Measurements from ENCODE around the gene DLL3. TPM values are rescaled to one million over a fixed set of nuclear protein-coding genes. Genes with fewer than 3 reads are reported as not detected.

DLL3 gene
- total and polyA plus RNA-seq, 2 experiments from 2014 or later: 9.8 to 15.6 TPM

GRCh38 chr19:39544911-39545310 is 46.2 kb downstream of the DLL3 start:
- H3K9me2 ChIP-seq (ENCODE audit: insufficient read depth): no peaks in the 10 kb centered on the region
- no peaks in the 10 kb centered on the region for H4K20me1 ChIP-seq (replicated peaks; ENCODE audit: insufficient read depth)
- no peaks in the 10 kb centered on the region; the same call in 2 of the 3 replicates for H3K36me3 Mint-ChIP-seq (ENCODE audit: low read depth)
- H2AFZ ChIP-seq: peak overlapping the region; percentile 28; the same call in 1 of the 2 replicates
- no peak overlapping the region for H3K27ac Mint-ChIP-seq
- H3K9me3 Mint-ChIP-seq: no peaks in the 10 kb centered on the region
- no peaks in the 10 kb centered on the region for H3K27me3 ChIP-seq (ENCODE audit: insufficient read depth)
- H3K4me3 ChIP-seq: no peak overlapping the region
- H3K4me2 ChIP-seq: no peak overlapping the region
- no peak for DNase-seq (ENCODE audit: low spot score)
- peaks cover 15% of the 10 kb centered on the region for H3K4me1 Mint-ChIP-seq
- no peaks in the 10 kb centered on the region for H3K79me2 ChIP-seq (replicated peaks; ENCODE audit: insufficient read depth)
- H3F3A ChIP-seq (replicated peaks; ENCODE audit: low read depth): no peaks in the 10 kb centered on the region
- H3K27ac ChIP-seq (ENCODE audit: low read depth): no peak overlapping the region
- TF ChIP-seq EZH2phosphoT487 (IDR thresholded peaks at IDR 0.05; ENCODE audit: unreplicated experiment): no peak
- peaks cover 13% of the 10 kb centered on the region for H3K27me3 Mint-ChIP-seq (ENCODE audit: insufficient read depth, low read depth, poor library complexity)
- H3K4me3 Mint-ChIP-seq: no peak overlapping the region
- ATAC-seq: no peak
- H3K4me1 ChIP-seq (ENCODE audit: insufficient read depth): peaks cover 4% of the 10 kb centered on the region
- no peaks in the 10 kb centered on the region for H3K36me3 ChIP-seq (ENCODE audit: insufficient read depth)

- H3K36me3 Mint-ChIP-seq (ENCODE audit: low read depth): no peaks in the 10 kb centered on the region
- TF ChIP-seq STAT1 (IDR thresholded peaks at IDR 0.05; ENCODE audit: unreplicated experiment) (no peak), POLR2AphosphoS5 (IDR thresholded peaks at IDR 0.05; ENCODE audit: low read depth) (no peak), ETS1 (IDR thresholded peaks at IDR 0.05) (no peak), NANOG (IDR thresholded peaks at IDR 0.05; ENCODE audit: borderline replicate concordance) (no peak), JUNB (IDR thresholded peaks at IDR 0.05; ENCODE audit: unreplicated experiment) (no peak), ZNF462 (CRISPR knock-in tag; IDR thresholded peaks at IDR 0.05) (no peak), CTCF (conservative IDR thresholded peaks at IDR 0.05; ENCODE audit: low read depth in 2 of 2) (no peak), EZH2 (IDR thresholded peaks at IDR 0.05; ENCODE audit: low read depth, unreplicated experiment) (no peak), CREB1 (CRISPR knock-in tag; IDR thresholded peaks at IDR 0.05; ENCODE audit: low read depth) (no peak), ZNF114 (CRISPR knock-in tag; IDR thresholded peaks at IDR 0.05) (no peak), ZNF331 (CRISPR knock-in tag; IDR thresholded peaks at IDR 0.05; ENCODE audit: low read depth) (no peak)
Observed at GRCh38 chr19:39546599-39546998, 47.9 kb downstream of the DLL3 start.

More at GRCh38 chr19:39546599-39546998, 47.9 kb downstream of the DLL3 start:
- Histone ChIP-seq H4K20me1 (replicated peaks; ENCODE audit: insufficient read depth) (no peaks in the 10 kb centered on the region), H3K9me2 (ENCODE audit: insufficient read depth) (no peaks in the 10 kb centered on the region), H3K27me3 (ENCODE audit: insufficient read depth) (no peaks in the 10 kb centered on the region), H3F3A (replicated peaks; ENCODE audit: low read depth) (no peaks in the 10 kb centered on the region), H3K79me2 (replicated peaks; ENCODE audit: insufficient read depth) (no peaks in the 10 kb centered on the region), H3K27ac (ENCODE audit: low read depth) (no peak overlapping the region), H3K4me3 (no peak overlapping the region), H2AFZ (0 out of 2 replicates have a peak overlapping the region, but pooled peaks have one; percentile 43), H3K4me1 (ENCODE audit: insufficient read depth) (peaks cover 4% of the 10 kb centered on the region; the same call in 1 of the 2 replicates), H3K36me3 (ENCODE audit: insufficient read depth) (no peaks in the 10 kb centered on the region), H3K4me2 (no peak overlapping the region)
- Mint-ChIP-seq H3K4me3 (no peak overlapping the region), H3K9me3 (no peaks in the 10 kb centered on the region), H3K27ac (no peak overlapping the region), H3K27me3 (ENCODE audit: insufficient read depth, low read depth, poor library complexity) (peaks cover 12% of the 10 kb centered on the region), H3K4me1 (peaks cover 9% of the 10 kb centered on the region)
- ATAC-seq: no peak
- DNase-seq (ENCODE audit: low spot score): peak; percentile 39
